Large intestine (tissue), 3 donors: ENCODE results near the gene SMIM1. TPM values are rescaled to one million over a fixed set of nuclear protein-coding genes. Genes with fewer than 3 reads are reported as not detected.
A peak's percentile ranks its signal among the peaks of the same experiment; 100 is the strongest.

Source experiments
- DNase-seq, 2 donors: peaks; one replicate each; pipeline versions ENCODE4 v3.0.0 to v3.0.0-alpha.2; 2013
- H3K27ac ChIP-seq: one replicate; pipeline ENCODE4 v1.5.1; 2013; ENCODE audit warnings: low read length
- H3K27me3 ChIP-seq: 2 replicates; pipeline ENCODE4 v1.6.1; 2013; ENCODE audit warnings: low read length; ENCODE audit not compliant: control insufficient read depth, insufficient read depth
- H3K36me3 ChIP-seq: 2 replicates; pipeline ENCODE4 v1.6.1; 2013; ENCODE audit warnings: low read length; ENCODE audit not compliant: control insufficient read depth, insufficient read depth
- H3K4me1 ChIP-seq: one replicate; pipeline ENCODE4 v1.6.1; 2013; ENCODE audit warnings: low read length; ENCODE audit not compliant: control insufficient read depth, insufficient read depth
- H3K4me3 ChIP-seq: one replicate; pipeline ENCODE4 v1.5.1; 2013; ENCODE audit warnings: low read length
- H3K9me3 ChIP-seq: one replicate; pipeline ENCODE4 v1.6.1; 2013; ENCODE audit warnings: mild to moderate bottlenecking, low read depth, low read length, moderate library complexity; ENCODE audit not compliant: control insufficient read depth
- WGBS: methylation state at CpG from one replicate; pipeline ENCODE4 v1.1.5; 2013; ENCODE audit warnings: low lambda C conversion rate; ENCODE audit not compliant: insufficient coverage; 5-methylcytosine and 5-hydroxymethylcytosine counted together
- polyA plus RNA-seq: library from polyadenylated mRNA; unstranded; fragments of 120-200 nt; gene quantifications from one replicate; pipeline ENCODE4 v1.2.1, GENCODE V29; 2013

Gene SMIM1
- polyA plus RNA-seq, 1 donor = 66.0 TPM

DNA sequence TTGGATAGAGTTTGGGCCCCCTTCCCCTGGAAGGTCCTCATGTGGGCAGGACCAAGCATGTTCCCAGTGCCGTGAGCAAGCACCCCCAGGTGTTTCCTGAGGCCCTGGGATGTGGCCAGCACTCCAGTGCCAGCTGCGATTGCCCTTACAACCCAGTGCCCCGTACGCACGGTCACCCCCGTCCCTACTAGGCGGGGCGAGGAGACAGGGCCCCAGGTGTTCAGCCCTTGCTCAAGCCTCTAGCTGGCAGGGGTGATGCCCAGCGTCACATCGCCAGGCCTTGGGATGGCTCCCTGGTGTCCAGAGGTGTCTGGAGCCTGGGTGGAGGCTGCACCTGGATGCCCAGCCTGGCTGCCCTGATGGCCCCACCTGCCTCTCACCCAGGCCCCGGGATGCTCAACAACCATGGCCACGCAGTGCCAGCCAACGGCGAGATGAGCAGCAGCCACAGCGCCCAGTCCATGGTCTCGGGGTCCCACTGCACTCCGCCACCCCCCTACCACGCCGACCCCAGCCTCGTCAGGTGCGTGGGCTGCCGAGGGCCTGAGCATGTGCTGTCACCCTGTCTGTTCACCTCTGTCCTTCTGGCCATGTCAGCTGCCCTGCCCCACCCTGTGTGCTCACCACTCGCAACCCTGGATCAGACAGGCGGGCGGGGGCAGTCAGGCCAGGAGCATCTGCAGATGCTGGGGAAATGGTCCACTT is 41.9 kb upstream of the SMIM1 start:
- Histone ChIP-seq H3K27me3 (peaks cover 8% of the 10 kb centered on the region), H3K27ac (no peak overlapping the region), H3K36me3 (no peaks in the 10 kb centered on the region), H3K4me3 (no peak overlapping the region), H3K9me3 (no peaks in the 10 kb centered on the region), H3K4me1 (peaks cover 25% of the 10 kb centered on the region)
- DNase-seq = no peak
- WGBS = no CpG with 5 or more reads among the region's 25 CpGs

- Histone ChIP-seq H3K27ac (no peak overlapping the region), H3K4me3 (no peak overlapping the region), H3K36me3 (peaks cover 8% of the 10 kb centered on the region), H3K4me1 (peaks cover 25% of the 10 kb centered on the region), H3K9me3 (no peaks in the 10 kb centered on the region), H3K27me3 (peaks cover 8% of the 10 kb centered on the region)
- no peak for DNase-seq
- WGBS = no CpG with 5 or more reads among the region's 25 CpGs
Observed at GRCh38 chr1:3731583-3732433, 40.7 kb upstream of the SMIM1 start.

- H3K36me3 ChIP-seq = peaks cover 9% of the 10 kb centered on the region
- DNase-seq = peak in 1 of 2 donors; percentile 55
- WGBS = no CpG with 5 or more reads among the region's 37 CpGs
- H3K9me3 ChIP-seq = no peaks in the 10 kb centered on the region
- H3K4me1 ChIP-seq = peaks cover 25% of the 10 kb centered on the region
- H3K4me3 ChIP-seq = no peak overlapping the region
- peaks cover 8% of the 10 kb centered on the region for H3K27me3 ChIP-seq
- no peak overlapping the region for H3K27ac ChIP-seq
Observed at GRCh38 chr1:3732434-3733093, 40.0 kb upstream of the SMIM1 start.

- no CpG with 5 or more reads among the region's 29 CpGs for WGBS
- peaks cover 8% of the 10 kb centered on the region for H3K27me3 ChIP-seq
- DNase-seq = peak in 1 of 2 donors; percentile 63
Observed at GRCh38 chr1:3733094-3733882, 39.3 kb upstream of the SMIM1 start.

DNA sequence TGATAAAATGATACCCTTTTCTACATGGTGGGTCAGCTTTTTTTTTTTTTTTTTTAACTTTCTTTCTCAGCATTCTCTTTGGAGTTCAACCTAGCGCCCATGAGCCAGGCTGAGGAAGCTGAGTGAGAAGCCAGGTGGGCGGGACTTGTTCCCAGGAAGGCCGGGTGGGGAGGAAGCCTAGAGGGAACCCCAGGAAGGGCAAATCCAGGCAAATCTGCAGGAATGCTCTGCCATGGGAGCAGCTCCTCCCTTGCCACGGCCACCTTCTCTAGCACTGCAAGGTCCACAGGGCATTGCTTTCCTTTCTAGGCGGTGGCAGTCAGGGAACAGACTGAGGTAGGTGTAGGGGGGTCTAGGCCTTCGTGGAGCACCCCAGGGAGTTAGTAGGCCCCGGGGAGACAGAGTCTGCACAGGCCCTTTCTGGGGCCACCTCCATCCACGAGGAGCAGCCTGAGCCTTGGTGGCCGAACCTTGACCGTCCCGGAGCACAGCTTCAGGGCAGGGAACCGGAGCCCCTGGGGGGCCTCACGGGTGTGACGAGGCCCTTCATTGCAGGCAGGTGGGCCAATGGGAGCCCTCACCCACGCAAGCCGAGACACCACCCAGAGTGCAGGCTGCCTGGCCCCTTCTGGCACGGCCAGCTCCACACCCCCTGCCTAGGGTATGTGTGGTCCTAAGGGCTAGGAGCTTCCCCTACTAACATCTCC is 38.5 kb upstream of the SMIM1 start:
- WGBS = no CpG with 5 or more reads among the region's 17 CpGs
- peak; percentile 29 to 70 for DNase-seq
- H3K36me3 ChIP-seq = peaks cover 21% of the 10 kb centered on the region
- H3K4me1 ChIP-seq = peaks cover 25% of the 10 kb centered on the region
- peak overlapping the region; percentile 58 for H3K27ac ChIP-seq
- H3K9me3 ChIP-seq = no peaks in the 10 kb centered on the region
- H3K27me3 ChIP-seq = peaks cover 8% of the 10 kb centered on the region
- H3K4me3 ChIP-seq = no peak overlapping the region

More at GRCh38 chr1:3733094-3733882, 39.3 kb upstream of the SMIM1 start:
- peaks cover 14% of the 10 kb centered on the region for H3K36me3 ChIP-seq
- peaks cover 25% of the 10 kb centered on the region for H3K4me1 ChIP-seq
- no peak overlapping the region for H3K27ac ChIP-seq
- no peak overlapping the region for H3K4me3 ChIP-seq
- no peaks in the 10 kb centered on the region for H3K9me3 ChIP-seq

GRCh38 chr1:3734602-3735001 is 37.9 kb upstream of the SMIM1 start:
- no peak for DNase-seq
- H3K27me3 ChIP-seq = peaks cover 8% of the 10 kb centered on the region
- peaks cover 22% of the 10 kb centered on the region for H3K36me3 ChIP-seq
- H3K4me3 ChIP-seq = no peak overlapping the region
- no peak overlapping the region for H3K27ac ChIP-seq
- H3K4me1 ChIP-seq = peaks cover 25% of the 10 kb centered on the region
- no peaks in the 10 kb centered on the region for H3K9me3 ChIP-seq
- WGBS = no CpG with 5 or more reads among the region's 16 CpGs

DNA sequence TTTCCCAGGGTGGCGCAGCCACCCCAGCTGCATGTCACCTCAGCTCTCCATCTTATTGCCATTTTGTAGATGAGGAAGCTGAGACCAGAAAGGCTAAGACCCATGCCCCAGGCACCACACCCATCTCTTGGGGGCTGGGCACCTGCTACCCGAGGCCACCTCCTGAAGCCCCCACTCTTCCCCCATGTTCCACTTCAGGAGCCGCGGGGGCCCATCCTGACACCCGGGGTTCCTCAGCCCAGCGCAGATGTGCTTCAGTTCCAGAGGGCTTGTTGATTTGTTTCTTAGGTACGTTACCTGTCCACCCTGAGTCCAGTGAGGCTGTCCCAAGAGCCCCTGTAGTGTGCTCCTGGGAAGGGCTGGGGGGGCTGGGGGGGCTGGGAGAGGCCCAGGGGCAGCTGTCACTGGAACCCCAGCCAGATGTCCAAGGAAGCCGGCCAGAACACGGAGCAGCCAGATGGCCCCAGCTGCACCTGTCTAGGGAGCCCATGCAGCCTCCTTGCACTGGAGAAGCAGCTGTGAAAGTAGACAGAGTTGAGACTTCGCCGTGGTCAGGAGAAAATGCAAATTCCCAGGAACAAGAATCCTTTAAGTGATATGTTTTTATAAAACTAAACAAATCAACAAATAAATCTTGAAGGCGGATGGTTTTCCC is 37.4 kb upstream of the SMIM1 start:
- no peak overlapping the region for H3K4me3 ChIP-seq
- peaks cover 25% of the 10 kb centered on the region for H3K4me1 ChIP-seq
- peaks cover 25% of the 10 kb centered on the region for H3K36me3 ChIP-seq
- no peak for DNase-seq
- H3K27me3 ChIP-seq = peaks cover 8% of the 10 kb centered on the region
- no CpG with 5 or more reads among the region's 12 CpGs for WGBS
- H3K27ac ChIP-seq = no peak overlapping the region
- H3K9me3 ChIP-seq = no peaks in the 10 kb centered on the region

DNA sequence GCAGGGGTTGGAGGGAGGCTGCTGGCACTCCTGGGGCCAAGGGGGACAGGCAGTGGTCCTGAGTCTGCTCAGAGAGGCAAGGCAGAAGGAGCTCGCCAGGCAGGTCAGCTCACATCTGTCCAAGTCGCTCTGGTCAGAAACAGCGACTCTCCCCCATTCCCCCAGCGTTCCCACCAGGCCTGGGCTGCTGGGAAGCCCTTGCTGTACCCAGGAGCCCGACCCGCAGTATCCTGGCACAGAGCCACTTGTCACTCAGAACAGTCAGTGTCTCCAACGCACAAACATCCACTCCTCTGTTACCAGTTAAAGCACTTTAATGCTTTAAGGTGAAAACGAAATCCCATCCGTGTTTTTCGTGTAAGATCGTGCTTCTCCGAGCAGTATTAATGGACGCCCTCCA is 36.9 kb upstream of the SMIM1 start:
- H3K4me1 ChIP-seq = peaks cover 25% of the 10 kb centered on the region
- H3K4me3 ChIP-seq = no peak overlapping the region
- no peaks in the 10 kb centered on the region for H3K9me3 ChIP-seq
- H3K27me3 ChIP-seq = peaks cover 8% of the 10 kb centered on the region
- 100% methylated on average over 4 of the region's 13 CpGs for WGBS
- H3K27ac ChIP-seq = no peak overlapping the region
- no peak for DNase-seq
- H3K36me3 ChIP-seq = peaks cover 26% of the 10 kb centered on the region

- DNase-seq = no peak
- Histone ChIP-seq H3K4me1 (peaks cover 25% of the 10 kb centered on the region), H3K4me3 (no peak overlapping the region), H3K27ac (no peak overlapping the region), H3K36me3 (peaks cover 28% of the 10 kb centered on the region), H3K9me3 (no peaks in the 10 kb centered on the region), H3K27me3 (peaks cover 8% of the 10 kb centered on the region)
- WGBS = no CpG with 5 or more reads among the region's 13 CpGs
Observed at GRCh38 chr1:3736131-3736561, 36.4 kb upstream of the SMIM1 start.
